ENCODE results near the gene OSBPL6. TPM values are rescaled to one million over a fixed set of nuclear protein-coding genes. Genes with fewer than 3 reads are reported as not detected.

Gene OSBPL6
- total and polyA plus RNA-seq, 11 donors = 1.2 to 9.6 (median 4.2) TPM

- 85 to 94% (median 87%) methylated on average over 4 of the region's 4 CpGs for WGBS, 4 donors
- no peak for DNase-seq
Measured at GRCh38 chr2:178379162-178380004, 185.1 kb downstream of the OSBPL6 start.

GRCh38 chr2:178380763-178381162 is 186.5 kb downstream of the OSBPL6 start:
- H3K27ac ChIP-seq = no peak overlapping the region
- no peak for DNase-seq
- 94 to 99% (median 98%) methylated on average over 1 of the region's 1 CpG for WGBS, 4 donors
- ATAC-seq = no peak
- peaks cover 0 to 34% (median 3%) of the 10 kb centered on the region in 9 donors for H3K36me3 ChIP-seq
- H3K9me3 ChIP-seq = no peaks in the 10 kb centered on the region
- no peak overlapping the region for H3K4me3 ChIP-seq
- no peaks in the 10 kb centered on the region for H3K4me1 ChIP-seq
- no peak for TF ChIP-seq POLR2A (IDR thresholded peaks at IDR 0.05)
- TF ChIP-seq, protein P1, sequence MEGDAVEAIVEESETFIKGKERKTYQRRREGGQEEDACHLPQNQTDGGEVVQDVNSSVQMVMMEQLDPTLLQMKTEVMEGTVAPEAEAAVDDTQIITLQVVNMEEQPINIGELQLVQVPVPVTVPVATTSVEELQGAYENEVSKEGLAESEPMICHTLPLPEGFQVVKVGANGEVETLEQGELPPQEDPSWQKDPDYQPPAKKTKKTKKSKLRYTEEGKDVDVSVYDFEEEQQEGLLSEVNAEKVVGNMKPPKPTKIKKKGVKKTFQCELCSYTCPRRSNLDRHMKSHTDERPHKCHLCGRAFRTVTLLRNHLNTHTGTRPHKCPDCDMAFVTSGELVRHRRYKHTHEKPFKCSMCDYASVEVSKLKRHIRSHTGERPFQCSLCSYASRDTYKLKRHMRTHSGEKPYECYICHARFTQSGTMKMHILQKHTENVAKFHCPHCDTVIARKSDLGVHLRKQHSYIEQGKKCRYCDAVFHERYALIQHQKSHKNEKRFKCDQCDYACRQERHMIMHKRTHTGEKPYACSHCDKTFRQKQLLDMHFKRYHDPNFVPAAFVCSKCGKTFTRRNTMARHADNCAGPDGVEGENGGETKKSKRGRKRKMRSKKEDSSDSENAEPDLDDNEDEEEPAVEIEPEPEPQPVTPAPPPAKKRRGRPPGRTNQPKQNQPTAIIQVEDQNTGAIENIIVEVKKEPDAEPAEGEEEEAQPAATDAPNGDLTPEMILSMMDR (IDR thresholded peaks at IDR 0.05) = no peak
- intact Hi-C loops (cut with DNase I) = no loop called here
- no peaks in the 10 kb centered on the region for H3K27me3 ChIP-seq

More at GRCh38 chr2:178379162-178380004, 185.1 kb downstream of the OSBPL6 start:
- Histone ChIP-seq H3K4me1 (no peaks in the 10 kb centered on the region), H3K27ac (no peak overlapping the region), H3K9me3 (no peaks in the 10 kb centered on the region), H3K4me3 (no peak overlapping the region), H3K27me3 (no peaks in the 10 kb centered on the region), H3K36me3 (peaks cover 0 to 29% (median 3%) of the 10 kb centered on the region in 9 donors)
- ATAC-seq = no peak
- intact Hi-C loops (cut with DNase I) = no loop called here
- TF ChIP-seq POLR2A (IDR thresholded peaks at IDR 0.05) = no peak
- TF ChIP-seq, protein P1 (IDR thresholded peaks at IDR 0.05) = no peak

DNA sequence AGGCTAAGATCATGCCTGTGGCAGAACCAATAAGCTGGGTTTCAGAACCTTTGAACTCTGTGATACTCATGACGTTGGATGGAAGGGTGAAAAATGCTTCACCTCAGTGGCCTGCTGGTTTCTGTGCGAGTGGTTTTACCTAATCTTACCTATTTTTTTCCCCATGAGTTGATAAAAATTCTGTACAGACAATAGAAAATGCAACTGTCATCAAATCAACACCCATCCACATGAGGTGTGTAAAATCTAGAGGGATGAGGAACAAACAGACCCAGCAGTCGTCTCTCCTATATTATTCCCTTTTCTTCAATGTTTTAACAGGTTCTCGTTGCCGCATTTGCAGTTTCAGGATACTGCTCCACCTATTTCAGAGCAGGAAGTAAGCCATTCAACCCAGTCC is 189.4 kb downstream of the OSBPL6 start:
- H3K36me3 ChIP-seq = peaks cover 0 to 42% (median 3%) of the 10 kb centered on the region in 9 donors
- no peaks in the 10 kb centered on the region for H3K4me1 ChIP-seq
- DNase-seq (no peak), ATAC-seq (no peak)
- no peak overlapping the region for H3K4me3 ChIP-seq
- intact Hi-C loops (cut with DNase I) = no loop called here
- 85 to 90% (median 87%) methylated on average over 5 of the region's 5 CpGs for WGBS, 4 donors
- no peaks in the 10 kb centered on the region for H3K27me3 ChIP-seq
- H3K9me3 ChIP-seq = no peaks in the 10 kb centered on the region
- H3K27ac ChIP-seq = no peak overlapping the region
- no peak for TF ChIP-seq POLR2A (IDR thresholded peaks at IDR 0.05)
- TF ChIP-seq, protein P1 (IDR thresholded peaks at IDR 0.05) = no peak

DNA sequence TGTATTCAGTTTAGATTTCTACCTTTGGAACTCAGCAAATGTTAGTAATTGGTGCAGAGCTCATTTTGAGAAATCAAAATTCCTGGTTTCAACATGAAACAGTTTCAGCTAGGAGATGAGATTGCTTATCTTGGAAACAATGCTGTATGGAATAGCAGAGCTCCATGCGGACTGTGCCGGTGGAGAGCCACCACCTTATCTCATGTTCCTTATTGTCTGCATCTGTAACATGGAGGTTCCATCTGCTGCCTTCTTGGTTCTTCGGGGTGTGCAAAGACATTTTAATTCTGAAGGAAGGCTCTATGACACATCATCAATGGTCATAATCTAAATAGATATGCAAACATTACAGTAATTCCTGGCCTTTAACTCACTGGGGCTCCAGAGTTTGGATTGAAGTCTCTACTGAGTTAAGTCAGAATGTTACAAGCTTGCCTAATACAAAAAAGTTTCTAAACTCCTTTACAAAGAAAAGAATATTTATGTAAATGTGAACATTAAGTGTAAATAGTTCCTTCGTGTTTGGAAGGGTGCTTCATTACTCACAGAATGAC is 191.4 kb downstream of the OSBPL6 start:
- no peaks in the 10 kb centered on the region for H3K27me3 ChIP-seq
- H3K27ac ChIP-seq = no peak overlapping the region
- DNase-seq = no peak
- H3K4me3 ChIP-seq = no peak overlapping the region
- no peaks in the 10 kb centered on the region for H3K4me1 ChIP-seq
- 59 to 84% (median 74%) methylated on average over 4 of the region's 4 CpGs for WGBS, 4 donors
- ATAC-seq = no peak
- H3K36me3 ChIP-seq = peaks cover 0 to 47% (median 3%) of the 10 kb centered on the region in 9 donors
- intact Hi-C loops (cut with DNase I) = no loop called here
- H3K9me3 ChIP-seq = no peaks in the 10 kb centered on the region
- TF ChIP-seq, protein P1 (IDR thresholded peaks at IDR 0.05) = no peak
- TF ChIP-seq POLR2A (IDR thresholded peaks at IDR 0.05) = no peak

Measured in heart left ventricle (tissue), 16 donors.